ENCODE data around the gene UMPS.
"Not testable (repeated sequence)": the region's sequence is repeated elsewhere in the genome, so short reads cannot be mapped to it uniquely, and the experiment has no call there.

The UMPS gene

GRCh38 chr3:124707656-124708062 lies 22.6 kb upstream of the UMPS start:
- DNase-seq: no peak

GRCh38 chr3:124714223-124714853 lies 15.9 kb upstream of the UMPS start:
- no peak for DNase-seq

- no peak for DNase-seq
Observed at GRCh38 chr3:124722589-124722988, 7.7 kb upstream of the UMPS start.

GRCh38 chr3:124730941-124731297 lies 667 bp downstream of the UMPS start:
- no peak for DNase-seq

GRCh38 chr3:124731760-124732159 lies 1.5 kb downstream of the UMPS start:
- DNase-seq: no peak

GRCh38 chr3:124741027-124741426 lies 10.8 kb downstream of the UMPS start:
- no peak for DNase-seq

- no peak for DNase-seq
Observed at GRCh38 chr3:124745756-124746155, 15.5 kb downstream of the UMPS start.

- DNase-seq: no peak
Observed at GRCh38 chr3:124747111-124747981, 17.1 kb downstream of the UMPS start.

- DNase-seq: no peak
Observed at GRCh38 chr3:124748560-124749198, 18.4 kb downstream of the UMPS start.

- not testable (repeated sequence) for DNase-seq
Observed at GRCh38 chr3:124749877-124750276, 19.6 kb downstream of the UMPS start.

- no peak for DNase-seq
Observed at GRCh38 chr3:124751501-124751900, 21.2 kb downstream of the UMPS start.

GRCh38 chr3:124752051-124752450 lies 21.8 kb downstream of the UMPS start:
- DNase-seq: no peak

- DNase-seq: not testable (repeated sequence)
Observed at GRCh38 chr3:124757926-124758325, 27.7 kb downstream of the UMPS start.

- no peak for DNase-seq
Observed at GRCh38 chr3:124758851-124759635, 28.8 kb downstream of the UMPS start.

- no peak for DNase-seq
Observed at GRCh38 chr3:124759666-124760401, 29.6 kb downstream of the UMPS start.

- DNase-seq: no peak
Observed at GRCh38 chr3:124760601-124761000, 30.3 kb downstream of the UMPS start.

- peak; percentile 69 to 76 for DNase-seq
Observed at GRCh38 chr3:124761250-124761796, 31.1 kb downstream of the UMPS start.

- no peak for DNase-seq
Observed at GRCh38 chr3:124761935-124762660, 31.8 kb downstream of the UMPS start.

GRCh38 chr3:124762661-124763011 lies 32.4 kb downstream of the UMPS start:
- no peak for DNase-seq

GRCh38 chr3:124763206-124763605 lies 33.0 kb downstream of the UMPS start:
- DNase-seq: no peak

GRCh38 chr3:124763644-124764358 lies 33.5 kb downstream of the UMPS start:
- no peak for DNase-seq
